ENCODE measurements around the gene GLIS2. TPM values are rescaled to one million over a fixed set of nuclear protein-coding genes. Genes with fewer than 3 reads are reported as not detected.

Gene GLIS2
- total RNA-seq, 1 donor from 2014 or later: not detected

GRCh38 chr16:4351880-4352279, 36.0 kb downstream of the GLIS2 start:
- no peaks in the 10 kb centered on the region for H3K9me3 Mint-ChIP-seq
- ChIA-PET POLR2A (interaction anchor here (0.7 to 2.5 kb wide), 10 partner anchors 45 to 1670 kb away, joined by 3 to 12 read pairs (median 4); partner anchors contain the start of genes ALG1, ANKS3, DNAAF8 and KCTD5), CTCF (interaction anchor here (1.6 to 2.6 kb wide), 2 partner anchors 51 to 98 kb away, joined by 3 to 9 read pairs; no protein-coding TSS in a partner anchor)
- ATAC-seq (ENCODE audit: low read depth) (no peak), DNase-seq (no peak)
- H3K27ac Mint-ChIP-seq: peak overlapping the region; percentile 75
- H3K36me3 Mint-ChIP-seq (ENCODE audit: low read depth): peaks cover 14% of the 10 kb centered on the region
- intact Hi-C loops (cut with micrococcal nuclease): loop anchor here (1.0 to 5.0 kb wide), 6 partner anchors 13 to 263 kb away; partner anchors contain the start of genes CORO7, TFAP4 and VASN
- H3K27me3 Mint-ChIP-seq: no peaks in the 10 kb centered on the region
- peaks cover 16% of the 10 kb centered on the region for H3K4me1 Mint-ChIP-seq
- no peak overlapping the region for H3K4me3 Mint-ChIP-seq
- no peak for TF ChIP-seq CTCF (IDR thresholded peaks at IDR 0.05)

- peaks cover 18% of the 10 kb centered on the region for H3K36me3 Mint-ChIP-seq (ENCODE audit: low read depth)
- H3K27me3 Mint-ChIP-seq: no peaks in the 10 kb centered on the region
- no peak for TF ChIP-seq CTCF (IDR thresholded peaks at IDR 0.05)
- intact Hi-C loops (cut with micrococcal nuclease): loop anchor here (5.0 kb wide), 2 partner anchors 64 to 81 kb away; partner anchors contain the start of genes CORO7 and TFAP4
- H3K4me3 Mint-ChIP-seq: no peak overlapping the region
- no peaks in the 10 kb centered on the region for H3K9me3 Mint-ChIP-seq
- CTCF ChIA-PET: interaction anchor here (1.4 kb wide), 1 partner anchor 50 kb away, joined by 3 read pairs; no protein-coding TSS in a partner anchor
- no peak for ATAC-seq (ENCODE audit: low read depth)
- POLR2A ChIA-PET: interaction anchor here (0.7 to 1.8 kb wide), 2 partner anchors 80 to 727 kb away, joined by 4 to 6 read pairs; partner anchors contain the start of gene TFAP4
- peaks cover 16% of the 10 kb centered on the region for H3K4me1 Mint-ChIP-seq
- H3K27ac Mint-ChIP-seq: no peak overlapping the region
- DNase-seq: no peak
Measured at GRCh38 chr16:4352843-4353242, 37.0 kb downstream of the GLIS2 start.

- H3K4me3 Mint-ChIP-seq: no peak overlapping the region
- ChIA-PET POLR2A (no interaction called here), CTCF (interaction anchor here (1.4 kb wide), 1 partner anchor 49 kb away, joined by 3 read pairs; no protein-coding TSS in a partner anchor)
- H3K27ac Mint-ChIP-seq: no peak overlapping the region
- no peak for TF ChIP-seq CTCF (IDR thresholded peaks at IDR 0.05)
- DNase-seq (no peak), ATAC-seq (ENCODE audit: low read depth) (no peak)
- no peaks in the 10 kb centered on the region for H3K27me3 Mint-ChIP-seq
- intact Hi-C loops (cut with micrococcal nuclease): loop anchor here (5.0 kb wide), 2 partner anchors 64 to 81 kb away; partner anchors contain the start of genes CORO7 and TFAP4
- no peaks in the 10 kb centered on the region for H3K9me3 Mint-ChIP-seq
- peaks cover 21% of the 10 kb centered on the region for H3K36me3 Mint-ChIP-seq (ENCODE audit: low read depth)
- H3K4me1 Mint-ChIP-seq: peaks cover 11% of the 10 kb centered on the region
Measured at GRCh38 chr16:4353675-4354074, 37.8 kb downstream of the GLIS2 start.

- H3K27me3 Mint-ChIP-seq: no peaks in the 10 kb centered on the region
- no peaks in the 10 kb centered on the region for H3K9me3 Mint-ChIP-seq
- DNase-seq (no peak), ATAC-seq (ENCODE audit: low read depth) (no peak)
- peaks cover 13% of the 10 kb centered on the region for H3K4me1 Mint-ChIP-seq
- POLR2A ChIA-PET: no interaction called here
- H3K36me3 Mint-ChIP-seq (ENCODE audit: low read depth): peaks cover 25% of the 10 kb centered on the region
- H3K27ac Mint-ChIP-seq: no peak overlapping the region
- TF ChIP-seq CTCF (IDR thresholded peaks at IDR 0.05): no peak
- CTCF ChIA-PET: no interaction called here
- intact Hi-C loops (cut with micrococcal nuclease): loop anchor here (5.0 kb wide), 2 partner anchors 63 to 82 kb away; partner anchors contain the start of genes CORO7 and TFAP4
- no peak overlapping the region for H3K4me3 Mint-ChIP-seq
Measured at GRCh38 chr16:4354512-4355409, 38.9 kb downstream of the GLIS2 start.

- H3K36me3 Mint-ChIP-seq (ENCODE audit: low read depth): peaks cover 36% of the 10 kb centered on the region
- H3K27me3 Mint-ChIP-seq: no peaks in the 10 kb centered on the region
Measured at GRCh38 chr16:4356820-4357219, 41.0 kb downstream of the GLIS2 start.

More at GRCh38 chr16:4356820-4357219, 41.0 kb downstream of the GLIS2 start:
- no peak overlapping the region for H3K4me3 Mint-ChIP-seq
- H3K9me3 Mint-ChIP-seq: no peaks in the 10 kb centered on the region
- intact Hi-C loops (cut with micrococcal nuclease): no loop called here
- POLR2A ChIA-PET: no interaction called here
- H3K4me1 Mint-ChIP-seq: peaks cover 1% of the 10 kb centered on the region
- H3K27ac Mint-ChIP-seq: no peak overlapping the region
- CTCF ChIA-PET: no interaction called here
- DNase-seq (no peak), ATAC-seq (ENCODE audit: low read depth) (no peak)
- TF ChIP-seq CTCF (IDR thresholded peaks at IDR 0.05): no peak
